Endothelial cell of umbilical vein (primary cell): ENCODE results near the gene STARD9. TPM values are rescaled to one million over a fixed set of nuclear protein-coding genes. Genes with fewer than 3 reads are reported as not detected.

ENCODE experiments used
- BruUV-seq: library from RNA; stranded (reverse); fragments of 400-500 nt; replicated peaks from 2 replicates; lab custom pipeline; 2021; lab: Mats Ljungman, UMichigan
- CTCF ChIA-PET: fragments of 300-600, 350-600 bp; sonication (Branson Sonifier 250); formaldehyde crosslinking; loops from one replicate; lab custom pipeline; 2021; ENCODE audit warnings: antibody characterized with exemption, inconsistent platforms; lab: Charles Lee
- POLR2A ChIA-PET: fragments of 300-600, 350-600 bp; sonication (Branson Sonifier 250); formaldehyde crosslinking; loops from one replicate; lab custom pipeline; 2021; ENCODE audit warnings: antibody characterized with exemption, inconsistent platforms; lab: Charles Lee
- DNase-seq: peaks from one replicate; pipeline ENCODE4 v3.0.0-alpha.2; 2011; ENCODE audit warnings: low read depth, low spot score
- FAIRE-seq: peaks from 2 replicates; lab custom pipeline; 2011; peaks lifted over from hg19 to GRCh38; lab: Jason Lieb, UNC
- H2AFZ ChIP-seq: 2 replicates; pipeline ENCODE4 v1.6.0; 2012; ENCODE audit warnings: low read depth, low read length, control low read depth, inconsistent platforms
- H3K27ac ChIP-seq: 2 replicates; pipeline ENCODE4 v1.5.1; 2011; ENCODE audit warnings: low read depth, mild to moderate bottlenecking, control low read depth, low read length, moderate library complexity; ENCODE audit not compliant: insufficient read depth
- H3K27me3 ChIP-seq, 2 experiments: 2 replicates each; pipeline versions ENCODE4 v1.6.0 to v1.6.1; 2011; ENCODE audit warnings: low read length in 2 of 2, mixed read lengths in 1 of 2; ENCODE audit not compliant: control insufficient read depth in 2 of 2, insufficient read depth in 2 of 2
- H3K36me3 ChIP-seq, 2 experiments: 2 replicates in 1 of 2; 3 replicates in 1 of 2; pipeline ENCODE4 v1.5.1; 2011; ENCODE audit warnings: low read length in 2 of 2, mild to moderate bottlenecking in 1 of 2, moderate library complexity in 1 of 2; ENCODE audit not compliant: control insufficient read depth in 2 of 2, insufficient read depth in 2 of 2; ENCODE audit errors: extremely low read depth in 1 of 2
- H3K4me1 ChIP-seq: 3 replicates; pipeline ENCODE4 v1.5.1; 2011; ENCODE audit warnings: mild to moderate bottlenecking, low read length; ENCODE audit not compliant: control insufficient read depth, insufficient read depth; ENCODE audit errors: extremely low read depth
- H3K4me2 ChIP-seq: 2 replicates; pipeline ENCODE4 v1.6.1; 2011; ENCODE audit warnings: low read length, control low read depth, mixed read lengths; ENCODE audit not compliant: insufficient read depth
- H3K4me3 ChIP-seq, 3 experiments: fragments of 200-600 bp in 1 of 3; sonication (generic), shearing (Covaris generic) in 1 of 3; replicated peaks in 1 of 3; 2 replicates each; pipeline ENCODE4 v1.5.1; 2011 to 2016; ENCODE audit warnings: control low read depth in 3 of 3, low read length in 3 of 3, mild to moderate bottlenecking in 2 of 3, inconsistent platforms in 1 of 3, low read depth in 1 of 3, moderate library complexity in 1 of 3; ENCODE audit not compliant: insufficient read depth in 1 of 3
- H3K79me2 ChIP-seq: 2 replicates; pipeline ENCODE4 v1.6.0; 2012; ENCODE audit warnings: low read length, inconsistent platforms; ENCODE audit not compliant: control insufficient read depth, insufficient read depth
- H3K9ac ChIP-seq: replicated peaks from 2 replicates; pipeline ENCODE3; 2011; ENCODE audit warnings: low read length, control low read depth; ENCODE audit not compliant: insufficient read depth; ENCODE audit errors: extremely low read depth
- H3K9me1 ChIP-seq: replicated peaks from 3 replicates; pipeline ENCODE4 v1.6.0; 2011; ENCODE audit warnings: mild to moderate bottlenecking, low read length; ENCODE audit not compliant: control insufficient read depth, insufficient read depth; ENCODE audit errors: extremely low read depth
- H3K9me3 ChIP-seq: replicated peaks from 2 replicates; pipeline ENCODE4 v1.5.1; 2012; ENCODE audit warnings: low read length, inconsistent platforms; ENCODE audit not compliant: control insufficient read depth, insufficient read depth
- H4K20me1 ChIP-seq: replicated peaks from 2 replicates; pipeline ENCODE3; 2011; ENCODE audit warnings: mild to moderate bottlenecking, low read length; ENCODE audit not compliant: control insufficient read depth, insufficient read depth; ENCODE audit errors: extremely low read depth
- FOS ChIP-seq: IDR thresholded peaks from 2 replicates; pipeline ENCODE4 v1.6.1; 2011; ENCODE audit warnings: mild to moderate bottlenecking, low read length, moderate library complexity, borderline replicate concordance; ENCODE audit not compliant: insufficient read depth
- POLR2A ChIP-seq: IDR thresholded peaks from 2 replicates; pipeline ENCODE4 v1.6.1; 2012; ENCODE audit warnings: low read depth, mild to moderate bottlenecking, control low read depth, low read length
- POLR2AphosphoS5 ChIP-seq: IDR thresholded peaks from 2 replicates; pipeline ENCODE4 v1.6.1; 2012; ENCODE audit warnings: low read depth, mild to moderate bottlenecking, control low read depth, low read length, moderate library complexity; ENCODE audit not compliant: insufficient read depth
- dilution Hi-C: fragments of 300-500 bp; cut with MboI; formaldehyde crosslinking; loops from one replicate; pipeline ENCODE4 v1.15.0; 2019; ENCODE audit warnings: low sequenced_read_pairs; ENCODE audit not compliant: extremely low pct_ligation_motif_present
- intact Hi-C: fragments of 100-400 bp; cut with micrococcal nuclease; formaldehyde crosslinking; loops from one replicate; pipeline ENCODE4 v1.10.0; 2022
- polyA plus RNA-seq, 4 experiments: library from polyadenylated mRNA; depleted of rRNA in 3 of 4; stranded (reverse) in 3 of 4; unstranded in 1 of 4; fragments of >200 nt; gene quantifications; 2 replicates each; pipeline versions ENCODE4 v1.2.1 to v1.2.3, GENCODE V29; 2011 to 2012; ENCODE audit warnings: missing spikeins in 1 of 4
- total RNA-seq: library from RNA; stranded (reverse); gene quantifications from 2 replicates; pipeline ENCODE4 v1.2.3, GENCODE V29; 2021

Gene STARD9
- total and polyA plus RNA-seq, 2 donors (not counting 3 experiments of a cell fraction or from before 2014, with no cell fraction given) = 4.6 to 17.5 TPM

DNA sequence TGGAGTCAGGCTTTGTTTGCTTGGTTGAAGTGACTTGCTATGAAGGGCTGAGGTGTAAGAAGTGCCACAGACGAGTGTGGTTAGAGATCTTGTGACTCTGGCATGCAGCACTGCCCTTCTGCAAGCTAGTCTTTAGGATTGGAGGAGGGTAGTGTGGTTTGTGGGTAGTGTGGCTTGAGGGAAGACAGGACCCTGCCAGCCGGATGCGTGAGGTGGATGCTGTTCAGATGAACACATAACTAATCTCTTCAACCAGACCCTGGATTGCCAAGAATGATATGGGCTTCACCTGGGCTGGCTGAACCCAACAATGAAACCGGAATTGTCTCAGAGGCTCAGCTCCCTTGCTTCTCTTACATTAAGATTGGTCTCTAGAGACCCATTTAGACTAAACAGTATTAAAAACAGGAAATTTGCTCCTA, 32.7 kb downstream of the STARD9 start:
- Histone ChIP-seq H3K4me3 (no peak overlapping the region), H3K9ac (no peak overlapping the region), H3K4me1 (peaks cover 14% of the 10 kb centered on the region), H3K79me2 (no peaks in the 10 kb centered on the region), H4K20me1 (no peaks in the 10 kb centered on the region), H3K4me2 (no peak overlapping the region), H2AFZ (no peak overlapping the region), H3K9me3 (no peaks in the 10 kb centered on the region), H3K36me3 (no peaks in the 10 kb centered on the region), H3K27me3 (no peaks in the 10 kb centered on the region), H3K9me1 (no peaks in the 10 kb centered on the region), H3K27ac (no peak overlapping the region)
- intact Hi-C loops (no loop called here), dilution Hi-C loops (no loop called here)
- POLR2A ChIA-PET = no interaction called here
- DNase-seq = peak; percentile 65
- FAIRE-seq = no peak
- TF ChIP-seq FOS (no peak), POLR2AphosphoS5 (no peak)
- CTCF ChIA-PET = interaction anchor here (1.3 to 2.3 kb wide), 2 partner anchors 9 to 10 kb away, joined by 3 to 5 read pairs; no protein-coding TSS in a partner anchor
- no TSS peak for BruUV-seq

DNA sequence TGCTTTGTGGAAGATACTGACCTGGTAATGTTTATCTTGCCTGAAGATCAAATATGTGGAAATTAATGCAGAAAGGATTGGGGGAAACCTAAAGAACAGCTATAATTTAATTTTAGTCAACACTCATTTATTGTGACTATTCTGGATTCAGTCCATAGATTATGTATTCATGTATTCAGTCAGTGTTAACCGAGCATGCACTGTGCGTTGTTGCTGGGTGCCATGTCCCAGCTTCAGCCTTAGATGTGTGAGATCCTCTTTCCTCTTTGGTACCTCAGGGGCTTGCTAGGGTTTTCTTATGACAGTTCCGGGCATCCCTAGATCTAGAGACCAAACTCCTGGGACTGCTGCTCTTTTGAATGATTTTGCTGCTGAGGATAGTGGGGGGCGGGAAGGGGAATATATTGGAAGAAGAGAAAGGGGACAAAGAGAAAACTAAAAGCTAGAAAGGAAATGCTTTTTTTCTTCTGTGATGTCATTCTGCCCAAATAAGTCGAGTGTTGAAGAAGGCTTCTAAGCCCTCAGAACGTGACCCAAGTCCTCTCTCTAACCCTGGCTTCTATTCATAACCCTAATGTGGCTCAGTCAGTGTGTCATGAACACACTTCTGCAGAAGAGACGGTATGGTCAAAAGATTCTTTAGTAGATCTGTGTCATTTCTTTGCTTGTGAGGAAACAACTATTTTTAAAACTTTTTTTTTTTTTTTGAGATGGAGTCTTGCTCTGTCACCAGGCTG, 33.5 kb downstream of the STARD9 start:
- Histone ChIP-seq H3K4me3 (no peak overlapping the region), H3K9ac (no peak overlapping the region), H3K4me1 (peaks cover 14% of the 10 kb centered on the region), H4K20me1 (no peaks in the 10 kb centered on the region), H3K36me3 (no peaks in the 10 kb centered on the region), H3K9me1 (no peaks in the 10 kb centered on the region), H3K27ac (no peak overlapping the region), H3K9me3 (no peaks in the 10 kb centered on the region), H3K79me2 (no peaks in the 10 kb centered on the region), H3K4me2 (no peak overlapping the region), H2AFZ (no peak overlapping the region), H3K27me3 (no peaks in the 10 kb centered on the region)
- FAIRE-seq = no peak
- intact Hi-C loops = no loop called here
- CTCF ChIA-PET = interaction anchor here (0.7 to 2.3 kb wide), 3 partner anchors 8 to 17 kb away, joined by 3 to 5 read pairs (median 3); no protein-coding TSS in a partner anchor
- no peak for TF ChIP-seq POLR2A
- dilution Hi-C loops = no loop called here
- BruUV-seq = no TSS peak
- POLR2A ChIA-PET = no interaction called here
- DNase-seq = no peak
